Activated T-cell treated with anti-CD3 and anti-CD28 coated beads, Interleukin-2, amount 50 U/mL, for 72 hours (primary cell): ENCODE results near the gene DHFR. TPM values are rescaled to one million over a fixed set of nuclear protein-coding genes. Genes with fewer than 3 reads are reported as not detected.

Experiments used
- ATAC-seq, 2 donors: fragments of 150-1000 bp; cut with Tn5 transposase; replicated peaks in 1 of 2; 2 replicates each; pipeline ENCODE4 v1.10.0; 2021; ENCODE audit warnings: moderate library complexity in 2 of 2, mild to moderate bottlenecking in 1 of 2
- DNase-seq, 2 donors: peaks; one replicate each; pipeline ENCODE4 v3.0.0; 2021 to 2022; ENCODE audit warnings: mixed read lengths in 1 of 2
- H3K27ac Mint-ChIP-seq: one replicate; pipeline ENCODE4 v1.8.0; 2022; ENCODE audit warnings: mild to moderate bottlenecking, moderate library complexity, mixed read lengths
- H3K27me3 Mint-ChIP-seq: one replicate; pipeline ENCODE4 v1.8.0; 2022; ENCODE audit warnings: low read depth, mixed read lengths
- H3K36me3 Mint-ChIP-seq, 2 donors: one replicate each; pipeline ENCODE4 v1.8.0; 2022; ENCODE audit warnings: mixed read lengths in 2 of 2, mild to moderate bottlenecking in 1 of 2; ENCODE audit not compliant: insufficient read depth in 2 of 2
- H3K4me1 Mint-ChIP-seq: one replicate; pipeline ENCODE4 v1.8.0; 2022; ENCODE audit warnings: low read depth, mixed read lengths
- H3K4me3 Mint-ChIP-seq, 2 donors: one replicate each; pipeline ENCODE4 v1.8.0; 2022; ENCODE audit warnings: mild to moderate bottlenecking in 2 of 2, mixed read lengths in 2 of 2, moderate library complexity in 2 of 2
- H3K9me3 Mint-ChIP-seq, 2 donors: one replicate each; pipeline ENCODE4 v1.8.0; 2022; ENCODE audit warnings: mixed read lengths in 2 of 2
- total RNA-seq, 2 donors: library from RNA; stranded (reverse); gene quantifications; one replicate each; pipeline ENCODE4 v1.2.3, GENCODE V29; 2022

Gene DHFR
- total RNA-seq, 2 donors from 2014 or later = 48.6 to 49.4 TPM

- no peak for ATAC-seq
- no peak overlapping the region for H3K4me3 Mint-ChIP-seq
- no peaks in the 10 kb centered on the region for H3K9me3 Mint-ChIP-seq
- no peak overlapping the region for H3K27ac Mint-ChIP-seq
- H3K4me1 Mint-ChIP-seq = peaks cover 16% of the 10 kb centered on the region
- no peaks in the 10 kb centered on the region for H3K27me3 Mint-ChIP-seq
- H3K36me3 Mint-ChIP-seq = peaks cover 13 to 62% of the 10 kb centered on the region in 2 donors
- no peak for DNase-seq
Observed at GRCh38 chr5:80641353-80641752, 13.4 kb downstream of the DHFR start.

- no peaks in the 10 kb centered on the region for H3K9me3 Mint-ChIP-seq
- peaks cover 9% of the 10 kb centered on the region for H3K4me1 Mint-ChIP-seq
- ATAC-seq (no peak), DNase-seq (no peak)
- H3K27ac Mint-ChIP-seq = no peak overlapping the region
- no peaks in the 10 kb centered on the region for H3K27me3 Mint-ChIP-seq
- no peak overlapping the region for H3K4me3 Mint-ChIP-seq
- H3K36me3 Mint-ChIP-seq = peaks cover 6 to 44% of the 10 kb centered on the region in 2 donors
Observed at GRCh38 chr5:80634193-80634592, 20.6 kb downstream of the DHFR start.

- no peak overlapping the region for H3K27ac Mint-ChIP-seq
- peaks cover 3 to 31% of the 10 kb centered on the region in 2 donors for H3K36me3 Mint-ChIP-seq
- no peaks in the 10 kb centered on the region for H3K9me3 Mint-ChIP-seq
- no peak overlapping the region for H3K4me3 Mint-ChIP-seq
- H3K27me3 Mint-ChIP-seq = no peaks in the 10 kb centered on the region
- ATAC-seq (no peak), DNase-seq (no peak)
- peaks cover 5% of the 10 kb centered on the region for H3K4me1 Mint-ChIP-seq
Observed at GRCh38 chr5:80632700-80633099, 22.1 kb downstream of the DHFR start.

- no peaks in the 10 kb centered on the region for H3K27me3 Mint-ChIP-seq
- no peak for DNase-seq
- no peak overlapping the region for H3K27ac Mint-ChIP-seq
- H3K4me1 Mint-ChIP-seq = peaks cover 5% of the 10 kb centered on the region
- no peak for ATAC-seq
- H3K36me3 Mint-ChIP-seq = peaks cover 3 to 26% of the 10 kb centered on the region in 2 donors
- H3K9me3 Mint-ChIP-seq = no peaks in the 10 kb centered on the region
- no peak overlapping the region for H3K4me3 Mint-ChIP-seq
Observed at GRCh38 chr5:80631278-80632259, 23.2 kb downstream of the DHFR start.

- no peak overlapping the region for H3K27ac Mint-ChIP-seq
- peaks cover 3 to 23% of the 10 kb centered on the region in 2 donors for H3K36me3 Mint-ChIP-seq
- H3K4me3 Mint-ChIP-seq = no peak overlapping the region
- ATAC-seq (no peak), DNase-seq (no peak)
- no peaks in the 10 kb centered on the region for H3K4me1 Mint-ChIP-seq
- H3K9me3 Mint-ChIP-seq = no peaks in the 10 kb centered on the region
- no peaks in the 10 kb centered on the region for H3K27me3 Mint-ChIP-seq
Observed at GRCh38 chr5:80629281-80629680, 25.5 kb downstream of the DHFR start.

- Mint-ChIP-seq H3K36me3 (peaks cover 5 to 8% of the 10 kb centered on the region in 2 donors), H3K27ac (no peak overlapping the region), H3K4me3 (no peak overlapping the region), H3K9me3 (no peaks in the 10 kb centered on the region), H3K4me1 (no peaks in the 10 kb centered on the region), H3K27me3 (no peaks in the 10 kb centered on the region)
- ATAC-seq = no peak
- no peak for DNase-seq
Observed at GRCh38 chr5:80625230-80625629, 29.6 kb downstream of the DHFR start.

GRCh38 chr5:80623999-80624398 is 30.8 kb downstream of the DHFR start:
- Mint-ChIP-seq H3K27me3 (no peaks in the 10 kb centered on the region), H3K4me1 (no peaks in the 10 kb centered on the region), H3K27ac (no peak overlapping the region), H3K9me3 (no peaks in the 10 kb centered on the region), H3K4me3 (no peak overlapping the region), H3K36me3 (peaks cover 2 to 6% of the 10 kb centered on the region in 2 donors)
- no peak for DNase-seq
- no peak for ATAC-seq

- no peak for DNase-seq
- Mint-ChIP-seq H3K27ac (peak overlapping the region; percentile 34), H3K36me3 (peaks cover 2 to 6% of the 10 kb centered on the region in 2 donors), H3K4me3 (no peak overlapping the region), H3K27me3 (no peaks in the 10 kb centered on the region), H3K4me1 (no peaks in the 10 kb centered on the region), H3K9me3 (no peaks in the 10 kb centered on the region)
- ATAC-seq = no peak
Observed at GRCh38 chr5:80622756-80623155, 32.0 kb downstream of the DHFR start.

GRCh38 chr5:80620211-80620610 is 34.6 kb downstream of the DHFR start:
- H3K36me3 Mint-ChIP-seq = peaks cover 2 to 6% of the 10 kb centered on the region in 2 donors
- H3K4me1 Mint-ChIP-seq = no peaks in the 10 kb centered on the region
- H3K9me3 Mint-ChIP-seq = no peaks in the 10 kb centered on the region
- no peak overlapping the region for H3K27ac Mint-ChIP-seq
- H3K4me3 Mint-ChIP-seq = no peak overlapping the region
- DNase-seq (no peak), ATAC-seq (no peak)
- no peaks in the 10 kb centered on the region for H3K27me3 Mint-ChIP-seq

GRCh38 chr5:80619086-80619485 is 35.7 kb downstream of the DHFR start:
- H3K4me1 Mint-ChIP-seq = no peaks in the 10 kb centered on the region
- ATAC-seq = no peak
- H3K4me3 Mint-ChIP-seq = no peak overlapping the region
- no peak overlapping the region for H3K27ac Mint-ChIP-seq
- H3K27me3 Mint-ChIP-seq = no peaks in the 10 kb centered on the region
- H3K36me3 Mint-ChIP-seq = peaks cover 2 to 6% of the 10 kb centered on the region in 2 donors
- DNase-seq = no peak
- H3K9me3 Mint-ChIP-seq = no peaks in the 10 kb centered on the region

- H3K4me3 Mint-ChIP-seq = no peak overlapping the region
- H3K4me1 Mint-ChIP-seq = no peaks in the 10 kb centered on the region
- no peaks in the 10 kb centered on the region for H3K9me3 Mint-ChIP-seq
- DNase-seq (no peak), ATAC-seq (no peak)
- H3K27ac Mint-ChIP-seq = no peak overlapping the region
- H3K36me3 Mint-ChIP-seq = peaks cover 2 to 6% of the 10 kb centered on the region in 2 donors
- H3K27me3 Mint-ChIP-seq = no peaks in the 10 kb centered on the region
Observed at GRCh38 chr5:80618438-80618837, 36.3 kb downstream of the DHFR start.

- Mint-ChIP-seq H3K4me1 (no peaks in the 10 kb centered on the region), H3K9me3 (peaks cover 1 to 3% of the 10 kb centered on the region in 2 donors), H3K36me3 (no peaks in the 10 kb centered on the region), H3K4me3 (no peak overlapping the region), H3K27me3 (no peaks in the 10 kb centered on the region), H3K27ac (no peak overlapping the region)
- DNase-seq = no peak
- ATAC-seq = no peak
Observed at GRCh38 chr5:80615266-80615914, 39.4 kb downstream of the DHFR start.

- Mint-ChIP-seq H3K4me1 (no peaks in the 10 kb centered on the region), H3K27me3 (no peaks in the 10 kb centered on the region), H3K27ac (no peak overlapping the region), H3K4me3 (no peak overlapping the region), H3K9me3 (peaks cover 3% of the 10 kb centered on the region in 2 donors), H3K36me3 (peaks cover 1 to 3% of the 10 kb centered on the region in 2 donors)
- DNase-seq (no peak), ATAC-seq (no peak)
Observed at GRCh38 chr5:80609692-80610091, 45.1 kb downstream of the DHFR start.
